Left lung (tissue), 10 donors: ENCODE measurements around the gene PMFBP1. TPM values are rescaled to one million over a fixed set of nuclear protein-coding genes. Genes with fewer than 3 reads are reported as not detected.
A peak's percentile ranks its signal among the peaks of the same experiment; 100 is the strongest.

ENCODE experiments used
- ATAC-seq: fragments of 200-7000 bp; cut with Tn5 transposase; one replicate; pipeline ENCODE4 v1.9.1; 2020; ENCODE audit warnings: moderate library complexity
- DNase-seq, 4 donors: peaks; one replicate each; pipeline ENCODE4 v3.0.0-alpha.2; 2013 to 2020
- H3K27ac ChIP-seq, 2 donors: fragments of 200-600 bp; sonication (generic) in 1 of 2; one replicate each; pipeline versions ENCODE4 v1.5.0 to v1.8.0; 2020 to 2021
- H3K27me3 ChIP-seq, 2 donors: fragments of 200-600 bp; sonication (generic) in 1 of 2; one replicate each; pipeline versions ENCODE4 v1.5.0 to v1.8.0; 2020 to 2021
- H3K36me3 ChIP-seq, 2 donors: fragments of 200-600 bp; sonication (generic) in 1 of 2; one replicate each; pipeline versions ENCODE4 v1.5.0 to v1.8.0; 2020 to 2021
- H3K4me1 ChIP-seq, 2 donors: fragments of 200-600 bp; one replicate each; pipeline ENCODE4 v1.8.0; 2021
- H3K4me3 ChIP-seq, 2 donors: fragments of 200-600 bp; sonication (generic) in 1 of 2; one replicate each; pipeline versions ENCODE4 v1.5.0 to v1.8.0; 2020 to 2021; ENCODE audit warnings: mild to moderate bottlenecking in 1 of 2
- H3K9me3 ChIP-seq, 2 donors: fragments of 200-600 bp; sonication (generic) in 1 of 2; one replicate each; pipeline versions ENCODE4 v1.5.0 to v1.8.0; 2020 to 2021
- CTCF ChIP-seq, 2 donors: fragments of 200-600 bp; sonication (generic) in 1 of 2; IDR thresholded peaks; one replicate each; pipeline versions ENCODE4 v1.5.0 to v1.8.0; 2021; ENCODE audit warnings: antibody characterized with exemption in 2 of 2
- intact Hi-C, 2 donors: fragments of 100-400 bp; cut with DNase I; formaldehyde crosslinking; loops; one replicate each; pipeline versions ENCODE4 v1.11.2 to v1.14.2; 2022
- polyA plus RNA-seq, 6 donors: library from polyadenylated mRNA; unstranded; fragments of 120-200 nt; gene quantifications; one replicate each; pipeline ENCODE4 v1.2.1, GENCODE V29; 2013; ENCODE audit not compliant: insufficient read length in 6 of 6
- total RNA-seq, 2 donors: library from RNA; stranded (reverse); fragmentation: NEBNext Ultra II Directional; extraction: Animal tissue kit (Norgen Biotek cat#: 25700); gene quantifications; one replicate each; pipeline ENCODE4 v1.2.1, GENCODE V29; 2021
- donor health status: DM: no; HTN: yes; CAD: no.
- donor health status: DM: no; HTN: no; CAD: no.

PMFBP1 gene
- total and polyA plus RNA-seq, 8 donors: 0.47 to 6.5 (median 4.9) TPM

DNA sequence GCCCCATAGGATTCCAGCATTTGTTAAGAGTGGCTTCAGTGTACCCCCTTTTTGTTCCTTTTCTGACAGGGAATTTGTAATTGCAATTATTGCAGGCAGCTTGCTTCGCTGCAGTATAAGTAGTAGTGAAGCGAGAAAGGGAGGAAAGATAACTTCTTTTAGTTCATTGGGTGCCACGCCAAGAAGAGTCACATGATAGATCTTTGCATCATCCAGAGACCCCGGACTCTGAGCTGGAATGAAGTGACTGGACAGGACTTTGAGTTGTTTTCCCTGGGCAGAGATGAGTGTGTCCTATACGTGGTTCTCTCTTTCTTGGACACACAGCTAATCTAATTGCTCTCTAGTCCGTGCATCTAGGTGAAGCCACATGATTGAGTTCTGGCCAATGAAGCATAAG lies 44.8 kb upstream of the PMFBP1 start:
- H3K4me1 ChIP-seq: no peaks in the 10 kb centered on the region
- intact Hi-C loops: no loop called here
- no peak for TF ChIP-seq CTCF (IDR thresholded peaks at IDR 0.05)
- no peaks in the 10 kb centered on the region for H3K27me3 ChIP-seq
- H3K36me3 ChIP-seq: no peaks in the 10 kb centered on the region
- peak in 1 of 4 donors; percentile 8 for DNase-seq
- H3K27ac ChIP-seq: no peak overlapping the region
- ATAC-seq: no peak
- peaks cover 0 to 8% of the 10 kb centered on the region in 2 donors for H3K9me3 ChIP-seq
- H3K4me3 ChIP-seq: no peak overlapping the region

GRCh38 chr16:72214821-72215220 lies 42.9 kb upstream of the PMFBP1 start:
- H3K9me3 ChIP-seq: peaks cover 0 to 8% of the 10 kb centered on the region in 2 donors
- no peak for DNase-seq
- H3K27ac ChIP-seq: no peak overlapping the region
- H3K36me3 ChIP-seq: no peaks in the 10 kb centered on the region
- no peak for TF ChIP-seq CTCF (IDR thresholded peaks at IDR 0.05)
- no peaks in the 10 kb centered on the region for H3K27me3 ChIP-seq
- ATAC-seq: no peak
- no peaks in the 10 kb centered on the region for H3K4me1 ChIP-seq
- H3K4me3 ChIP-seq: no peak overlapping the region
- intact Hi-C loops: no loop called here

- H3K9me3 ChIP-seq: peaks cover 0 to 8% of the 10 kb centered on the region in 2 donors
- H3K36me3 ChIP-seq: no peaks in the 10 kb centered on the region
- no peak for TF ChIP-seq CTCF (IDR thresholded peaks at IDR 0.05)
- ATAC-seq (no peak), DNase-seq (no peak)
- intact Hi-C loops: no loop called here
- no peaks in the 10 kb centered on the region for H3K27me3 ChIP-seq
- H3K4me1 ChIP-seq: no peaks in the 10 kb centered on the region
- H3K27ac ChIP-seq: no peak overlapping the region
- no peak overlapping the region for H3K4me3 ChIP-seq
Observed at GRCh38 chr16:72211110-72211509, 39.2 kb upstream of the PMFBP1 start.

- Histone ChIP-seq H3K4me1 (no peaks in the 10 kb centered on the region), H3K27me3 (no peaks in the 10 kb centered on the region), H3K4me3 (no peak overlapping the region), H3K27ac (no peak overlapping the region), H3K36me3 (no peaks in the 10 kb centered on the region), H3K9me3 (peaks cover 0 to 8% of the 10 kb centered on the region in 2 donors)
- ATAC-seq (no peak), DNase-seq (no peak)
- intact Hi-C loops: no loop called here
- TF ChIP-seq CTCF (IDR thresholded peaks at IDR 0.05): no peak
Observed at GRCh38 chr16:72210555-72210954, 38.6 kb upstream of the PMFBP1 start.

DNA sequence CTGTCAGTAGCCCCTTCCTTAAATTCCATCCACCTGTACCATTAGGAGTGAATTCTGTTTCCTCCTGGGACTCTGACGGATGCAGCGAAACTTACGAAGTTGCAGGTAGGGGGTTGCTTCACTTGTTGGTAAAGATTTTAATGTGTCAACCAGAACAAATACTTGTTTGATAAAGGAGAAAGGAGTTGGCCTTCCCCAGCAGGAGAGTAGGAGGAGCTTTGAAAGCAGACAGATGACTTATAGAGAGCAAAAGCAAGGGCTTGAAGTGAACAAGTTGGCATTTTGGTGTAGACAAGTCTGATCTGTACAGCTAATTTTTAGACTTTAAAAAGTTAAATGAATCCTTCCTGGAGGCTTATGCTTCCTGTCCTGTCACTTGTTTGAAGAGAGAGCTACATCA lies 38.1 kb upstream of the PMFBP1 start:
- no peak for ATAC-seq
- TF ChIP-seq CTCF (IDR thresholded peaks at IDR 0.05): no peak
- Histone ChIP-seq H3K27me3 (no peaks in the 10 kb centered on the region), H3K27ac (no peak overlapping the region), H3K36me3 (no peaks in the 10 kb centered on the region), H3K4me3 (no peak overlapping the region), H3K4me1 (no peaks in the 10 kb centered on the region), H3K9me3 (peaks cover 0 to 4% of the 10 kb centered on the region in 2 donors)
- no peak for DNase-seq
- intact Hi-C loops: no loop called here
